VCaP (cell line): ENCODE results near the gene PPFIA1.
A peak's percentile ranks its signal among the peaks of the same experiment; 100 is the strongest.
"Not testable (repeated sequence)": the region's sequence is repeated elsewhere in the genome, so short reads cannot be mapped to it uniquely, and the experiment has no call there.

Experiments used
- H3K27ac ChIP-seq: fragments of 450-650 bp; 2 replicates; pipeline ENCODE4 v1.5.1; 2017
- TF ChIP-seq, protein P1 (sequence below): fragments of 450-650 bp; conservative IDR thresholded peaks from 2 replicates; pipeline ENCODE4 v1.5.1; 2017; ENCODE audit warnings: mild to moderate bottlenecking, moderate library complexity

PPFIA1 gene

DNA sequence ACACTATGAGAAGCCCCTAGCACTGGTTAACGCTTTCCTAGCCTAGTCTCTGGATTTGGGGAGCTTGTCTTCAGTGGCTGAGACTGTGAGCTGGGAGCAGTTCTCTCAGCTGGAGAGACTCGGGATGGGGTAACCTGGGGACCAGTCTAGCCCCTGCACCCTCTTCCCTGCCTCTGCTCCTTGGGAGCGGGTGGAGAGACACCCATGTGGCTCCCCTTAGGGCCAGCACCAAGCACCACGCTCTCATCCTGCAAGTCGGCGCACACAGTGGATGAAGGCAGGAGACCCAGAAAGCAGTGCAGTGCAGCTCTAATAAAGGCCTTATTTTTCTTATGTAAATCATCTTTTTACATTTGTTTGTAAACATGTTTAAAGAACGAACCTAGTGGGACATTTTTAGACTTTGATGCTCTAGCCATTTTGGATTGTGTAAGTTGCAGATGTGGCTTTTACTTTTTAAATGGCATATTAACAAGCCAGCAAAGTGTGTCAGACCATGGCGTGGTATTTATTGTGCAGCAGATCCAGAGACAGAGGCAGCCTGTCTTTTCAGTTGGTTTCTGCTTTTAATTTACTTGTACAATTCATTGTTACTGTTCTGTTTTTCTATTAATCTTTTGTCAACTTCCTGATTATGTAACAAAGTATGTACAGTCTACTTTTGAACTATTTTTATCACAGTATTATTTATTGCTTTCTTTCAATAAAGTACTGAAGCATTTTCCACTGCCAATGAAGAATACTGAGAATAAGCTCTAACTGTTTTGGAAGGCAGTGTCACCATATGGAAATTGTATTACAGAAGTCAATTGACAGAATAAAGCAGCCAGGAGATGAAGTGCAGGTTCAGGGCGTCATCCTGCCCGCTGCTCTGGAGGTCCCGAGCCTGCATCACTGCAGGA, 113.4 kb downstream of the PPFIA1 start:
- H3K27ac ChIP-seq, result peak overlapping the region; percentile 22

DNA sequence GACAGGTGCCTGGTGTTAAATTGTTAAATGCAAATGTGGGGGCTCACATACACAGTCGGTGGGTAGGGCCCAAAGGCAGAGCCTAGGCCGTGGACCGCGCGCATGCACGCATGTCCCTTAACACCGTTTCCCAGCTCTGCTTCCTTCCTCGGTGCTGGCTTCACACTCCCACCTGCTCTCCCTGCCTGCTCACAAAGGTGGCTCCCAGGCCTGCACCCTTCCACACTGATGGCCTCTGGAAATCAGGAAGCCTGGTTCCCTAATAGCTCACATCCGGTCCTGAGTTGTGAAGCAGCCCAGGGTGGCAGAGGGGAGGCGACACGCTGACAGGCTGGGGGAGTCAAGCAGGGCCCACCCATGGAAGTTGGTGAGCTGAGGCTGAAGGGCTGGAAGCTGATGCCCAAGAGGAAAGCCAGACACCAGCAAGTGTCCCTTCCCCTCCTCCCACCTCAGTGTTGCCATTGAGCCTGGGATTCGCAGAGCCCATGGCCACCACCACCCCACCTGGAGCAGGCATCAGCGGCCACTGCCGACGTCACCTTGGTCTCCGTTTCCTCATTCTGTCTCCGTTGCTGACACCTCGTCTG, 114.2 kb downstream of the PPFIA1 start:
- H3K27ac ChIP-seq, result peak overlapping the region; percentile 22
- TF ChIP-seq, protein P1, sequence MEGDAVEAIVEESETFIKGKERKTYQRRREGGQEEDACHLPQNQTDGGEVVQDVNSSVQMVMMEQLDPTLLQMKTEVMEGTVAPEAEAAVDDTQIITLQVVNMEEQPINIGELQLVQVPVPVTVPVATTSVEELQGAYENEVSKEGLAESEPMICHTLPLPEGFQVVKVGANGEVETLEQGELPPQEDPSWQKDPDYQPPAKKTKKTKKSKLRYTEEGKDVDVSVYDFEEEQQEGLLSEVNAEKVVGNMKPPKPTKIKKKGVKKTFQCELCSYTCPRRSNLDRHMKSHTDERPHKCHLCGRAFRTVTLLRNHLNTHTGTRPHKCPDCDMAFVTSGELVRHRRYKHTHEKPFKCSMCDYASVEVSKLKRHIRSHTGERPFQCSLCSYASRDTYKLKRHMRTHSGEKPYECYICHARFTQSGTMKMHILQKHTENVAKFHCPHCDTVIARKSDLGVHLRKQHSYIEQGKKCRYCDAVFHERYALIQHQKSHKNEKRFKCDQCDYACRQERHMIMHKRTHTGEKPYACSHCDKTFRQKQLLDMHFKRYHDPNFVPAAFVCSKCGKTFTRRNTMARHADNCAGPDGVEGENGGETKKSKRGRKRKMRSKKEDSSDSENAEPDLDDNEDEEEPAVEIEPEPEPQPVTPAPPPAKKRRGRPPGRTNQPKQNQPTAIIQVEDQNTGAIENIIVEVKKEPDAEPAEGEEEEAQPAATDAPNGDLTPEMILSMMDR, result no peak

More for the DNA sequence above, 113.4 kb downstream of the PPFIA1 start:
- TF ChIP-seq, protein P1, result no peak

DNA sequence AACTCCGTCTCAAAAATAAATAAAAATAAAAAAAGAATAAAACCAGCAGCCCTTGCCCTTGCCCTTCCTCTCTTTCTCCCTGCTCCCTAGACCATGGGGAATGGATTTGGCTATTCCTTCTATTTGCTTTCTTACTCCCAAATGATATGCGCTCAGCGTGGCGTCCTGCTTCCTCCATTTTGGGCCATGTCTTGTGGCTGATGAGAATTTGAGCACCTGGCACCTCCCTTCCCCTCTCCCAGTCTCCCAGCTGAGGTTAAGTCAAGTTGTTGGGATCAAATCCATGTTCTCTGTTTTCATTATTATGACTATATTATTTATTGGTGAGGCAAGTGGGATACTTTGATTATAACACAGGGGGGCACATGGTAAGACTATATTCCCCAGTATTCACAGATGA, 117.1 kb downstream of the PPFIA1 start:
- no peak overlapping the region for H3K27ac ChIP-seq
- TF ChIP-seq, protein P1, result no peak

GRCh38 chr11:70389201-70389600, 118.7 kb downstream of the PPFIA1 start:
- TF ChIP-seq, protein P1, result no peak
- no peak overlapping the region for H3K27ac ChIP-seq

- not testable (repeated sequence) for H3K27ac ChIP-seq
These were observed 120.4 kb downstream of the PPFIA1 start for GRCh38 chr11:70390882-70391281.

- TF ChIP-seq, protein P1, result no peak
- H3K27ac ChIP-seq, result no peak overlapping the region; the same call in 1 of the 2 replicates
These were observed 123.9 kb downstream of the PPFIA1 start for GRCh38 chr11:70394211-70394950.

DNA sequence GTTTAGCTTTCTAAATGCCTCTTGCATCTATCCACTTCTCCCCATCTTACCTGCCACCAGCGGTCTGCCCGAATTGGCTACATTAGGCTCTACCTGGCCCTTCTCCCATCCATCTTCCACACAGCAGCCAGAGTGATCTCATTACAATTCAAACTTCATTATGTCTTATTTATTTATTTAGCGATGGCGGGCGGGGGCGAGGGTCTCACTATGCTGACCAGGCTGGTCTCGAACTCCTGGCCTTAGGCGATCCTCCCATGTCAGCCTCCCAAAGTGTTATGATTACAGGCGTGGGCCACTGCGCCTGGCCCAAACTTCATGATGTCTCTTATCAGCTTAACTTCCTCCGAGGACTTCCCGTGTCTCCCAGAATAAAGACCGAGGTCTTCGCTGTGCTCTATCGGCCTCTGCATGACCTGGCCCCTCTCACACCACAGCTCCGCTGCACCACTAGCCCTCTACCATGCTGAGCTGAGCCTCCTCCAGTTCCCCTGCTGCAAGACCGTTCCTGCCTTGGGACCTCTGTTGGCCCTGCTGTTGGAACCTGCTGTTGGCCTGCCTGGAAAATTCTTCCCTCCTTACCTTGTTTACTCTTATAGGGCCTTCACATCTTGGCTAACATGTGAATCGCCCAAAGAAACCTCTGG, 127.0 kb downstream of the PPFIA1 start:
- peak overlapping the region; percentile 95 for H3K27ac ChIP-seq
- TF ChIP-seq, protein P1, result no peak
